NCI-H460 (cell line): ENCODE measurements around the gene P2RX1. TPM values are rescaled to one million over a fixed set of nuclear protein-coding genes. Genes with fewer than 3 reads are reported as not detected.
"Not testable (repeated sequence)": the region's sequence is repeated elsewhere in the genome, so short reads cannot be mapped to it uniquely, and the experiment has no call there.

Experiments used
- DNase-seq: peaks from one replicate; pipeline ENCODE4 v3.0.0-alpha.2; 2016; ENCODE audit warnings: low read depth; ENCODE audit errors: extremely low read depth
- total RNA-seq: library from RNA; depleted of rRNA; stranded (reverse); fragments of >200 nt; shearing (Covaris generic); gene quantifications from 2 replicates; pipeline ENCODE4 v1.2.3, GENCODE V29; 2014; rRNA removed

The P2RX1 gene
- total RNA-seq, 1 experiment from 2014 or later: not detected

DNA sequence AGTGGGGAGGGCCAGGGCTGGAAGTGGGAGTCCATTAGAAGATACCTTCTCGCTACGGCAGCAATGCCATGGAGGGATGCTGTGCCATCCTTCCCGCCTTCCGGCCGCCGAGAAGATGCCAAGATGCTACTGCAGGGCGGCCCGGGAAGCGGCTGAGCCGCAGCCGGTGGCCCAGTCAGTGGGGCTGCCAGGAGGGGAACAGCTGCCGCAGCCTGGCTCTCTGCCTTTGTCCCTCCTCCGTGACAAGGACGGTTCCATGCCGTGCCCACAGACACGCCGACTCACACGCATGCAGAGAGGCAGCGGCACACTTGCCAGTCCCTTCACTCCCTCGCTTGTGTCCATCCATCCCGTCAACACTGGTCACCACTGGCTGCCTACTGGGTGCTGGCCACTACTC is 50.0 kb downstream of the P2RX1 start:
- DNase-seq: no peak

DNA sequence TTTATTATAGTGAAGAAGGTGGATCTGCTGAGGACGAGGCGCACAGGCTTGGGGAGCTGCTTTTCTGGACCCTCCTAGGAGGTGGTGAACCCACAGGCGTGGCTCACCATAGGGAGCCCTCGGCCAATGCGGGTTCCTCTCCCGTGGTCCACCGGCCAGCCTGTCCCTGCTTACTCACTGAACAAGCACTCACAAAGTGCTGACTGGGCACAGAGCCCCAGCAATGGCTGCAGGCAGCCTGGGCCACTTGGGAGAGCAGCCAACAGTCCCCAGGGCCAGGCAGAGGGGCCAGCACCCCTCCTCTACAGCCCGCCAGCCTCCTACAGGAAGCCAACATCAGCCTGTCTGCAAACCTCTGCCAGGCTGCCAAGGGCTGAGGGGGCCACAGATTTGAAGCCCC is 51.1 kb downstream of the P2RX1 start:
- no peak for DNase-seq

DNA sequence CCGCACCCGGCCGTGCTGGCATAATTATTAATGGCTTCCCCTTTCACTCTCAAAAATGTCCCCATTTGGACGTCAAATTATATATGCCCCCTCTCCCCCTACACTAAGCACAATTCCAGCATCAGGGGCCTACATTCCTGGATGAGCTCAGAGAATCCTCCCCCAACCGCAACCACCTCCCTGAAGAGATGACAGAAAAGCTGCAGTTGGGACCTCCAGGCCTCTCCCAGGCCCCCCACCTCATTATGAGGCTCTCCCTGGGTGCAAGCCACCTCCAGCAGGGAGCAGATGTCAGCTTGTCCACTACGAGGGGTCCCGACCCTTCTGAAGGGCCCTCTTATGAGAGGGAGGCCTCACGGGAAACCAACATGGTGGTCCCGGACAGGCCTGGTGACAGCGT is 51.7 kb downstream of the P2RX1 start:
- no peak for DNase-seq

- no peak for DNase-seq
Observed at GRCh38 chr17:3861761-3862681, 54.2 kb downstream of the P2RX1 start.

DNA sequence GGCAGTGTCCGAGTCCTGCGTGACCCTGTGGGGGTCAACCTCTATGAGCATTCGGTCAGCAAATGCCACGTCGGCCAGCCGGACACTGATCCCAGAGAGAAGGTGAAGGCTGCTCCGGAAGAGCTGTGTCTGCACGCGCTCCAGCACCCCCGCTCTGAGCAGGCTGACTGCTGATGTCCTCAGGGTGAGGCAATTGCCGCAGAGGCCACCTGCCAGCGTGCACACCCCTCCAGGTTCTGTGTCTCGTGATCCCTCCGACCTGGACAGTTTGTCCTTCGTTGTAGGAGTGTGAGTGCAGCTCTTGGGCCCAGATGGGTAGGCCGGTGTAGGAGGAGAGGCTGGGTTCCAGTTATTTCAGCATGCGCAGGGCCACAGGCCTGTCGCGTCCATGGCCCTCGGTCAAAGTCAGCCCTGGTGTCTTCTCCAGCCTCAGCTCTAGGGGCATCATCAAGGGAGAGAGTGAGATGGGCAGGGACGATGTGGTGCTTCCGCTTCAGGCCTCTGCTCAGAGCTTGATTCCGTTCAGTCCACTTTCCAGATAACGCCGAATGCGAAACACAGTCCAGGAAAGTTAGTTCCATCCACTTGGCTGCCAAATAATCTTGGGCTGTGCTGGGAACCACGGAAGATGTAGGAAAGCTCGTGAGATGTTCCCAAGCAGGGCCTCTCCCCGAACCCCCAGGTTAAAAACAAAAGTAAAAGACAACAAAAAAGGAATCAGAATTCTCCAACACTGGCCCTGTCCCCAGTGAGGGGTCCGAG is 55.1 kb downstream of the P2RX1 start:
- DNase-seq: no peak

DNA sequence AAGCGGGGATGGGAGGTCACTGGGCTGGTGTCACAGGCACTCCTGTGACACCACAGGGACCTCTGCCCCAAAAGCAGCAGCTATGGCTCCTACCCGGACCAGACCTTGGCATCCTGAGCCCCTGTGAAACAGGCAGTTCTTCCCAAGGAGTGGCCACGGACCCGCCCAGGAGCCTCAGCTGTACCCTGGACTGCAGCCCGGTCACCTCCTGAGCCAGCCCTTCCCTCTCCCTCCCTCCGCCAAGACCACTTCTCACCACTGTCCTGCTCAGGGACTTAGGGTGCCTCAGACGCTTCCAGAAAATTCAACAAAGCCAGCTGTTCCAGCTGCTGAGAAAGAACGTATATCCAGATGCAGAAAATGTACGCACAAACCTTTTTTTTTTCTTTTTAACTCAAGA is 56.3 kb downstream of the P2RX1 start:
- DNase-seq: no peak

- DNase-seq: no peak
Observed at GRCh38 chr17:3857261-3858105, 58.8 kb downstream of the P2RX1 start.

- DNase-seq: not testable (repeated sequence)
Observed at GRCh38 chr17:3854204-3854603, 62.1 kb downstream of the P2RX1 start.

DNA sequence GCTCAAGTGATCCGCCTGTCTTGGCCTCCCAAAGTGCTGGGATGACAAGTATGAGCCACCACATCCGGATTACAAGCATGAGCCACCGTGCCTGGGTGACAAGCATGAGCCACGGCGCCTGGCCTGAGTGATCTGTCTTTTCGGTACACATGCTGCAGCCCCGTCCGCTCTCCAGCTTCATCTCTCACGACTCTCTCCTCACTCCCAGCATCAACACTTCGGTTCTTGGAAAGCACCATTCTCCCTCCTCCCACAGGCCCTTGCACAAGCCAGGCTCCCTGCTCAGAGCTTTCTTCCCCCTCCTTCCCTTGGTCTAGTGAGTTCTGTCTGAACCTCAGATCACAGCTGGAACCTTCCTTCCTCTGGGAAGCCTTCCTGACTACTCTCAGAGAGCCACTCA is 63.7 kb downstream of the P2RX1 start:
- DNase-seq: no peak

GRCh38 chr17:3851461-3852100 is 64.7 kb downstream of the P2RX1 start:
- DNase-seq: no peak

GRCh38 chr17:3848229-3848835 is 67.9 kb downstream of the P2RX1 start:
- DNase-seq: no peak

DNA sequence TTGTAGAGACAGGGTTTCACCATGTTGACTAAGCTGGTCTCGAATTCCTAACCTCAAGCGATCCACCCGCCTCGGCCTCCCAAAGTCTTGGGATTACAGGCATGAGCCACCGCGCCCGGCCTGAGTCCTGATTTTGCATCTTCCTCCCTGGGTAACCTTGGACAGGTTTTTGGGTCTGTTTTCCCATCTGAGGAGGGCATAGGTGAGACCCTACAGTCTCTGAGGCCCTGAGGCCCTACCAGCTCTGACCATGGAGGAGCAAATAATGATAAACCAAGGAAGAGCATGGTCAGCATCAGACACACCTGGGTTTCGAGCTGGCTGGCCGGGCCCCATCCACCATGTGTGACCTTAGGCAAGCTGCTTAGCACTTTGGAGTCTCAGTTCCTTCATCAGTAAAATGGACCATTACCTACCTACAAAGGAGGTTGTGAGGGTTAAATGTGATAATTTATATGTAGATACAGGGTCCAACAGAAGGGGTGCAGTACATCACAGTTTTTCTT is 69.0 kb downstream of the P2RX1 start:
- no peak for DNase-seq

Other genes starting within 250 kb of the P2RX1 start
- gene TAX1BP3, start 247.9 kb downstream of the P2RX1 start, total RNA-seq: 52.0 and 64.6 TPM in 2 replicates
- gene EMC6, start 247.7 kb downstream of the P2RX1 start, total RNA-seq: 53.1 and 61.6 TPM in 2 replicates
- gene P2RX5, start 220.3 kb downstream of the P2RX1 start, total RNA-seq: 28.7 and 28.9 TPM in 2 replicates
- 13.2 and 13.9 TPM in 2 replicates for gene HASPIN, start 192.6 kb downstream of the P2RX1 start, total RNA-seq
- gene ITGAE, start 115.3 kb downstream of the P2RX1 start, total RNA-seq: 57.3 and 63.4 TPM in 2 replicates
- gene NCBP3, start 70.2 kb downstream of the P2RX1 start, total RNA-seq: 22.9 and 34.0 TPM in 2 replicates
- gene CAMKK1, start 23.4 kb downstream of the P2RX1 start, total RNA-seq: 11.9 and 12.8 TPM in 2 replicates
- 3.5 and 3.6 TPM in 2 replicates for gene ATP2A3, start 48.0 kb upstream of the P2RX1 start, total RNA-seq
- 16.9 and 18.0 TPM in 2 replicates for gene ZZEF1, start 226.6 kb upstream of the P2RX1 start, total RNA-seq
- 15.8 and 20.9 TPM in 2 replicates for gene CYB5D2, start 226.7 kb upstream of the P2RX1 start, total RNA-seq